ENCODE measurements around the gene ITGA11. TPM values are rescaled to one million over a fixed set of nuclear protein-coding genes. Genes with fewer than 3 reads are reported as not detected.
A peak's percentile ranks its signal among the peaks of the same experiment; 100 is the strongest.

ITGA11 gene
- total and polyA plus RNA-seq, 5 donors, result 11.6 to 34.0 (median 20.4) TPM

DNA sequence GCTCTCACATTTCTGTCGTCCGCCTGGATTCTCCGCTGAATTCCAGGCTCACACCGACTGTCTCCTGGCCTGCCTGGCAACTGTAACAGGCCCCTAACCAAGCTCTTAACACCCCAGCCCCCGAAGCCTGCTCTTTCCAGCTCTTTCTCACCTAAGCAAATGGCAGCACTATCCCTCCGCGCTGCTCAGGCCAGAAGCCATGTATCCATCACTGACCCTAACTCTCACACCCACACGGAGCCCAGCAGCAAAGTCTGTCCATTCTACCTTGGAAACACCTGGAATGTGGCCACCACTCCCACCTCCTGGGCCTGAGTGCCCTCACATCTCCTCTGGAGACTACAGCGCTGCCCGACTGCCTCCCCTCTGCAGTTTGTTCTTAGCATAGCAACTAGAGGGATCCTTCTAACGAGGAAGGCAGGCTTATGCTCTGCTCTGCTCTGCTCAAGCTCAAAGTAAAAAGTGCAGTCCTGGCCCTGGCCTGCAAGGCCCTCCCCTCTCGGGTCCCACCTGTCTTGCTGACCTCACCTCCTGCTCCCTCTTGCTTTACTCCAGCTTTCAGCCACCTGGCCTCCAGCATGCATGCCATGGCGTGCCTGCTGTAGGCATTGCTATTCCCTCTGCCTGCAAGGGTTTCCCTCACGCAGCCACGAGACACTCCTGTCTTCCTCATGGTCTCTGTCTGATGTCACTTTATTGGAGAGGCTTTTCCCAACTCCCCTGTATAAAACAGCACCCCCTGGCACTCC is 127.2 kb downstream of the ITGA11 start:
- WGBS, result 81% methylated on average over 15 of the region's 15 CpGs
- intact Hi-C loops (cut with DNase I), result loop anchor here (5.0 to 10.0 kb wide), 5 partner anchors 50 to 250 kb away; no protein-coding TSS in a partner anchor
- no peak overlapping the region for H3K27ac ChIP-seq (ENCODE audit: low read length)
- DNase-seq (no peak), ATAC-seq (no peak)
- H3K27me3 ChIP-seq (ENCODE audit: control insufficient read depth, insufficient read depth), result no peaks in the 10 kb centered on the region
- H3K4me3 ChIP-seq (ENCODE audit: low read length), result no peak overlapping the region
- H3K9me3 ChIP-seq (ENCODE audit: control insufficient read depth, low read length), result no peaks in the 10 kb centered on the region
- no peaks in the 10 kb centered on the region for H3K4me1 ChIP-seq (ENCODE audit: control insufficient read depth, insufficient read depth, low read length)

DNA sequence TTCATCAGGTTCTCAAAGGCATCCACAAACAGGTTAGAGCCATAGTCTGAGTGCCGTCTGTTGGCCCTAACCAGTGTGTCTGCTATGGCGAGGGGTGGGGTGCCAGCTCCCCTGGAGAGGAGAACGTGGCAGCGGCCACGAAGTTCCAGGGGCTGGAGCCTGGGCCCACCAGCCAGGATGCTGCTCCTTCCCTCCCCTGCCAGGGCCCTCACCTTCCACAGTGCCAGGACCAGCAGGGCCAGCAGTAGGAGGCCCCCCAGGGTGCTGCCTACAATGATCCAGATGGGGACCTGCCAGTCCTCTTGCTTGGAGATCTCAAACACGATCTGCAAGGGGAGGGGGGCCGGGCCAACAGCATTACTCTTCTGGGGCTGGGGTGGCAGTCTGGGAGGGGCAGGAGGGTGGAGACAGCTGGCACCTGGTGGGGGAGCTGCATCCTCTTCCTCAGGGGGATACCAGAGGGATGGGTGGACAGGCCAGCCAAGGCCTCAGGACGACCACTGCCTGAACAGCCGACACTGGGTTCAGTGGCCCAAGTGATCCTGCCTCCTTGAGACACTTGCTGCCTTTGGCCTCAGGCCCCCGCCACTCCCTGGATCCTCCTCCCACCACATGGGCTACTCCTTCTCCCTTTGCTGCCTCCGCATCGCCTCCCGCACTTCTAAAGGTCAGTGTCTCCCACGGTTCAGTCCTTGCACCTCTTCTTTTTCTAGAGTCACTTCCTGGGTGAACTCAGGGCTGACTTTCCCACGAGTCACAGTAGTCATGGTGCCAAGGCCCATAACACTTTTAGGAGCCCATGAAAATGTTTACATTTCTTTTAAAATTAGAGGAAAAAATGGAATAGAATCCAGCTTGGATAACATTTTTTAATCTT is 128.2 kb downstream of the ITGA11 start:
- Histone ChIP-seq H3K27me3 (ENCODE audit: control insufficient read depth, insufficient read depth) (no peaks in the 10 kb centered on the region), H3K4me1 (ENCODE audit: control insufficient read depth, insufficient read depth, low read length) (no peaks in the 10 kb centered on the region), H3K4me3 (ENCODE audit: low read length) (no peak overlapping the region), H3K27ac (ENCODE audit: low read length) (no peak overlapping the region), H3K9me3 (ENCODE audit: control insufficient read depth, low read length) (no peaks in the 10 kb centered on the region)
- ATAC-seq (no peak), DNase-seq (no peak)
- 70% methylated on average over 15 of the region's 15 CpGs for WGBS
- intact Hi-C loops (cut with DNase I), result loop anchor here in 2 of 4 donors (10.0 kb wide), 2 partner anchors 49 to 251 kb away; no protein-coding TSS in a partner anchor

DNA sequence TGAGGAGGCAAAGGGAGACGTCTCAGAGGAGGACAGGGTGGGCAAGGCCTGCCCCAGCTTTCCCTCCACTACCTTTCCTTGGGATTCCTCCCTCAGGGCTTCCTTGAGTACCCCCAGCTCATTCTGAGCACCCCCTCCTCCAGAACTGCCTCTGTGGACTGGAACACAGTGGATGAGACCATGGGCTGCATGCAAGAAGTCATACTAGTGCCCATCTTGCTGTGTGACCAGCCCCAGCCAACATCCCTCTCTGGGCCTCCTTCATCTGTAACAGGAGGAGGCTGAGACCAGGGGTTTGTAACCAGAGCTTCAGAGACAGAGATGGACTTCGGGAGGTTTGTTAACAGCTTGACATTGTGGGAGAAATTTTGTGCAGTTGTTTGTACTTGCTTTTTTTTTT is 128.8 kb downstream of the ITGA11 start:
- DNase-seq (no peak), ATAC-seq (no peak)
- Histone ChIP-seq H3K27me3 (ENCODE audit: control insufficient read depth, insufficient read depth) (no peaks in the 10 kb centered on the region), H3K4me3 (ENCODE audit: low read length) (no peak overlapping the region), H3K27ac (ENCODE audit: low read length) (no peak overlapping the region), H3K9me3 (ENCODE audit: control insufficient read depth, low read length) (no peaks in the 10 kb centered on the region), H3K4me1 (ENCODE audit: control insufficient read depth, insufficient read depth, low read length) (no peaks in the 10 kb centered on the region)
- intact Hi-C loops (cut with DNase I), result loop anchor here in 2 of 4 donors (10.0 kb wide), 2 partner anchors 48 to 252 kb away; no protein-coding TSS in a partner anchor
- 55% methylated on average over 2 of the region's 2 CpGs for WGBS

DNA sequence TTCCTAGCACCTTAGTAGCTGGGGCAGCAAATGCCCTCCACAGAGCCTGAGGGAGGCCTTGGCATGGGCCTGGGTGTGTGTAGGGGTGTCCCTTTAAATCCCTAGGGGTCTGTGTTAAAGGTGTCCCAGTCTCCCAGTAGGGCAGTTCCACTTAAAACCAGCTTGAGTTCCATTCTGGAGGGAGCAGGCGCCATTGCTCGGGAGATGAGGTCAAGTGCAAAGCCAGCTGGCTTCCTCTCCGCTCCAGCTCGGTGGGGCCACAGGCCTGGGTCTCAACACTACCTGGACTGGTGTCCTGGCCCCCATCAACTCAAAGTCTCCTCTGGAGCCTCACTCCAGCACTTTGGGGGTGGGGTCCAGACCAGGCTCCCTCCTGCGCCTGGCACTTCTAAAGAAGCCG is 129.2 kb downstream of the ITGA11 start:
- no peak for ATAC-seq
- Histone ChIP-seq H3K9me3 (ENCODE audit: control insufficient read depth, low read length) (no peaks in the 10 kb centered on the region), H3K4me3 (ENCODE audit: low read length) (no peak overlapping the region), H3K27me3 (ENCODE audit: control insufficient read depth, insufficient read depth) (no peaks in the 10 kb centered on the region), H3K27ac (ENCODE audit: low read length) (no peak overlapping the region), H3K4me1 (ENCODE audit: control insufficient read depth, insufficient read depth, low read length) (no peaks in the 10 kb centered on the region)
- WGBS, result 90% methylated on average over 6 of the region's 6 CpGs
- DNase-seq, result no peak
- intact Hi-C loops (cut with DNase I), result loop anchor here in 2 of 4 donors (10.0 kb wide), 2 partner anchors 48 to 252 kb away; no protein-coding TSS in a partner anchor

DNA sequence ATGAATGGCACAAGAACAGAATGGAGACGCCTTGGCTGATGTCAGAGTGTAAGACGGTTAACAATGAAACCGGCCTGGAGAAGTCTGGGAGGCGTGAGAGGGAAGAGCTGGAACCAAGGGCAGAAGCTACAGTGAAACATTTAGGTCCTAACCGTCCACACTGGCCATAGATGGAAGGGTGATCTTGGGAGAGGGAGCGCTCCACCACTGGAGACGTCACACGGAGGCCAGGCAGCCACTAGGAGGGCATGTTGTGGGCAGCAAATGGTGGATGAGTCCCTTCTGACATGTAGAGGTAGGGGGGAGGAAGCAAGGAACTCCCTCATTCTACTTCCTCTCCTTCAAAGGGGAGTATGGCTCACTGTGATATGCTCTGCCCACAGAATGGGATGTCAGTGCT is 130.7 kb downstream of the ITGA11 start:
- H3K27ac ChIP-seq (ENCODE audit: low read length), result no peak overlapping the region
- ATAC-seq, result no peak
- H3K9me3 ChIP-seq (ENCODE audit: control insufficient read depth, low read length), result no peaks in the 10 kb centered on the region
- 89% methylated on average over 8 of the region's 8 CpGs for WGBS
- DNase-seq, result no peak
- H3K27me3 ChIP-seq (ENCODE audit: control insufficient read depth, insufficient read depth), result no peaks in the 10 kb centered on the region
- intact Hi-C loops (cut with DNase I), result loop anchor here in 2 of 4 donors (10.0 kb wide), 2 partner anchors 46 to 254 kb away; no protein-coding TSS in a partner anchor
- no peaks in the 10 kb centered on the region for H3K4me1 ChIP-seq (ENCODE audit: control insufficient read depth, insufficient read depth, low read length)
- H3K4me3 ChIP-seq (ENCODE audit: low read length), result no peak overlapping the region

DNA sequence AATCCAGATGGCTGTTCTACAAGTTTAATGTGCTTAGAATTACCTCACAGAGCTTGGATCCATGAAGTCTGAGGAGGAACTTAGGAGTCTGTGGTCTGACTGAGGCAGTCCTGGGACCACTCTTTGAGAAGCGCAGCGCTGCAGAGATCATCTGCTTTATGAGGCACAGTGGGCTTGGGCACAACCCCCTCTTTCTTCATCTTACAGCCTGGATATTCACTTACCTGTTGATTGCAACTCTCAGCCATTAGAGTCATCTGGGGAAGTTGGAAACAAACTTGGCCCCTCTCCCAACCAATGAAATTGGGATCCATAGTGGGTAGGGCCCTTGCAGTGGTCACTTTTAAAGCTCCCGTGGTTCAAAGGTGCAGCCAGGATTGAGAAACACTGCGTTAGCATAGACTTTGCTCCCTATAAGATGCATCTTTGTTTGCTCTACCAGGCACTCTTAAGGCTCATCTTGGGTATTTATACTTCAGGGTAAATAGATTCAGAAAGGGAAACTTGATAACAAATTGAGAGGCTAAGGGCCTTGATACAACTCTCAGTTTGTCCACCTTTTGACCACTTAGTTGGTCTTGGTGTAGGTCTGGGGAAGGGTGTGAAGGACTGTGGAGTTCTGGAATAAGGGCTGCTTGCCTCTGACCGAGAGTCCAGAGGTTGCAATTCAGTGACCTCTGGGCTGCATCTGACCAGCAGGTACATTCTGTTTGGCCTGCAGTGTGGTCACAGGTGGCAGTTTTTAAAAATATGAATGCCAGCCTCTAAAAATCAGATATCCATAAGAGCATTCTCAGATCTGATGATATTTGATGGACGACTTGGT is 131.6 kb downstream of the ITGA11 start:
- 82% methylated on average over 6 of the region's 6 CpGs for WGBS
- no peak overlapping the region for H3K27ac ChIP-seq (ENCODE audit: low read length)
- H3K27me3 ChIP-seq (ENCODE audit: control insufficient read depth, insufficient read depth), result no peaks in the 10 kb centered on the region
- no peaks in the 10 kb centered on the region for H3K4me1 ChIP-seq (ENCODE audit: control insufficient read depth, insufficient read depth, low read length)
- intact Hi-C loops (cut with DNase I), result loop anchor here in 2 of 4 donors (10.0 kb wide), 2 partner anchors 46 to 254 kb away; no protein-coding TSS in a partner anchor
- ATAC-seq (no peak), DNase-seq (no peak)
- H3K4me3 ChIP-seq (ENCODE audit: low read length), result no peak overlapping the region
- H3K9me3 ChIP-seq (ENCODE audit: control insufficient read depth, low read length), result no peaks in the 10 kb centered on the region

DNA sequence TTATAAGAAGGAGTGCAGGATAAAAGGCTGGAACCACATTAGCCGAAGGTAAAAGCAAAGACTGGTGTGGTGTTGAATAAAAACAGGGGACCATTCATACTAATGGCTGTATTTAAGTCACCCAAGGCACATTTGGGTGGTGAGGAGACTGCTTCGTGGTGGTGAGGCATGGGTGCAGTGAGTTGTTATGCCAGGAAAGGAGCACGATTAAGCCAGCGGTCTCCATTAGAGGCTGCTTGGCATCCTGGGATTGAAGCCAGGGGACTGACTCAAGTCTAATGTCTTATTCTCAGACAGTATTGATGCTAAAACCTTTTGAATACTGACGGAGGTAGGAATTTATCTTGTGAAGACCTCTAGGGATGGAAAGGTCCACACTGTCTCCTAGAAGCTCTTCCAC is 132.5 kb downstream of the ITGA11 start:
- Histone ChIP-seq H3K27me3 (ENCODE audit: control insufficient read depth, insufficient read depth) (no peaks in the 10 kb centered on the region), H3K27ac (ENCODE audit: low read length) (peak overlapping the region; percentile 19), H3K4me1 (ENCODE audit: control insufficient read depth, insufficient read depth, low read length) (no peaks in the 10 kb centered on the region), H3K9me3 (ENCODE audit: control insufficient read depth, low read length) (no peaks in the 10 kb centered on the region), H3K4me3 (ENCODE audit: low read length) (peak overlapping the region; percentile 43)
- ATAC-seq (peak in 1 of 2 donors; percentile 15), DNase-seq (peak in 1 of 3 donors; percentile 15)
- intact Hi-C loops (cut with DNase I), result no loop called here
- WGBS, result 56% methylated on average over 5 of the region's 5 CpGs

DNA sequence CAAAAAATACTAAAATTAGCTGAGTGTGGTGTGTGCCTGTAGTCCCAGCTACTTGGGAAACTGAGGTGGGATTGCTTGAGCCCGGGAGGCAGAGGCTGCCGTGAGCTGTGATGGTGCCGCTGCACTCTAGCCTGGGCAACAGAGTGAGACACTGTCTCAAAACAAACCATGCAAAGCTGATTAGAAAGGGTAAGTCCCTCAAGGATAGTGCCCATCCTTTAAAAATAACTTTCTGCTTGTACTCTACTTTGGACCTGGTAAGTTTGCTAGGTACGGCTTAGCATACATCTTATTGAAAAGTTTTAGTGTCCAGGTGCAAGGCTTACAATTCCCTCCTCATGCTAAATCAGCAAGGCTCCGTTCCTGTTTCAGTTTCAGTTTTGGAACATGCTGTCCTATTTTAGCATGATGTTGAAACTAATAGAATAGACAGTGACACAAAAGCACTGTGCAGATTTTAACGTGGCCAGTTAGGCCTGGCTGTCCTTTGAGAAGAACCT is 133.0 kb downstream of the ITGA11 start:
- no peaks in the 10 kb centered on the region for H3K4me1 ChIP-seq (ENCODE audit: control insufficient read depth, insufficient read depth, low read length)
- no peaks in the 10 kb centered on the region for H3K27me3 ChIP-seq (ENCODE audit: control insufficient read depth, insufficient read depth)
- H3K9me3 ChIP-seq (ENCODE audit: control insufficient read depth, low read length), result no peaks in the 10 kb centered on the region
- intact Hi-C loops (cut with DNase I), result no loop called here
- H3K27ac ChIP-seq (ENCODE audit: low read length), result peak overlapping the region; percentile 6
- ATAC-seq (peak; percentile 35 to 66), DNase-seq (no peak)
- WGBS, result 36% methylated on average over 6 of the region's 6 CpGs
- H3K4me3 ChIP-seq (ENCODE audit: low read length), result peak overlapping the region; percentile 43

DNA sequence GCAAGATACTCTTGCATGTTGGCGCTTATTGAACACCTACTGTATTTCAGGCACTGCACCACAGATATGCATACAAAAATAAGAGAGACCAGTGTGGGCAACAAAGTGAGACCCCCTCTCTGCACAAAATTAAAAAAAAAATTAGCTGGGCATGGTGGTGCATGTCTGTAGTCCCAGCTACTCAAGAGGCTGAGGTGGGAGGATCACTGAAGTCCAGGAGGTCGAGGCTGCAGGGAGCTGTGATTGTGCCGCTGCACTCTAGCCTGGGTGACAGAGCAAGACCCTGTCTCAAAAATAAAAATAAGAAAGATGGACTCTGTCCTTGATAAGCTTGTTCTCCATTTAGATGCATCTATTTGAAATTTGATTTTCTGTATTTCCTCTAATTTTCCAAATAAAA is 133.6 kb downstream of the ITGA11 start:
- Histone ChIP-seq H3K4me1 (ENCODE audit: control insufficient read depth, insufficient read depth, low read length) (no peaks in the 10 kb centered on the region), H3K4me3 (ENCODE audit: low read length) (no peak overlapping the region), H3K9me3 (ENCODE audit: control insufficient read depth, low read length) (no peaks in the 10 kb centered on the region), H3K27ac (ENCODE audit: low read length) (no peak overlapping the region), H3K27me3 (ENCODE audit: control insufficient read depth, insufficient read depth) (no peaks in the 10 kb centered on the region)
- intact Hi-C loops (cut with DNase I), result no loop called here
- 95% methylated on average over 3 of the region's 3 CpGs for WGBS
- no peak for ATAC-seq
- no peak for DNase-seq

DNA sequence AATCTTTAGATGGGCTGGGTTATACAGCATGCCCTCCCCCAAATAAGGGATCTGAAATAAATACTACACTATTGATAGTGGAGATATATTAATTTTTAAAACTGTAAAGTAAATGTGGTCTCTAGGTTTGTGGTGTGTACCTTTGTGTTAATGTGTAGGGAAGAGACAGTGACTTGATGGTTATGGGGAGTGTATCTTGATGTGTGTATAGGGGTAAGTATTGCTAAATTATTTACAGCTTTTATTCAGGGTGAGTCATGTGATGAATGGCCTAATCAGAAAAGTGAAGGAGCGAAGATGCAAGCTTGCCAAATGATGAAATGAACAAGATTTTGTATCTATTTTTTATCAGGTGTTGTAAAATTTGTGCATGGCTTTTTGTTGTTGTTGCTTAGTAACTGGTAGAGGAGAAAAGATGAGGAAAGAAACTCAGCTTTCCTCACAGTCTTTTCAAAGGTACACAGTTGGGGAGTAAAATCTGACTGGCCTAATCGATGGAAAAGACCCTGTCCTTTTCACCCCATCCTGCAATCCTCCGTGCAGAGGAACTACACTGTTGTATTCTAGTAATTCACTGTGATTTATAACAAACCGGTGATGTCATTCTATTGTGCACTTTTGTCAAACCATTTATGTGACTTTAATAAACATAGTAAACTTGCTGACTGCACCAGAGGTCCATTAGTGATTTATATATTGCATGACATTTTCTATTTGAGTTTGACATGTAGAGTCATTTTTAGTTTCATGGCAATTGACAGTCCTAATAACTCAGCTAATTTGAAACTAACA is 136.8 kb downstream of the ITGA11 start:
- Histone ChIP-seq H3K27me3 (ENCODE audit: control insufficient read depth, insufficient read depth) (no peaks in the 10 kb centered on the region), H3K9me3 (ENCODE audit: control insufficient read depth, low read length) (no peaks in the 10 kb centered on the region), H3K4me1 (ENCODE audit: control insufficient read depth, insufficient read depth, low read length) (peaks cover under 1% of the 10 kb centered on the region), H3K27ac (ENCODE audit: low read length) (no peak overlapping the region), H3K4me3 (ENCODE audit: low read length) (no peak overlapping the region)
- DNase-seq (no peak), ATAC-seq (no peak)
- WGBS, result 39% methylated on average over 4 of the region's 4 CpGs
- intact Hi-C loops (cut with DNase I), result no loop called here

All from right cardiac atrium (tissue), 5 donors.